SK-N-SH treated with all-trans-retinoic acid at 6 μM for 48 hours (cell line): ENCODE results near the gene APPBP2.

Experiments
- ARNTL ChIP-seq: fragments of 450-650 bp; formaldehyde crosslinking; IDR thresholded peaks from 2 replicates; pipeline ENCODE4 v1.5.0; 2020; ENCODE audit warnings: low read depth, mild to moderate bottlenecking, moderate library complexity, borderline replicate concordance
- BACH2 ChIP-seq: fragments of 250-450 bp; sonication (Bioruptor Pico); IDR thresholded peaks from 2 replicates; pipeline ENCODE4 v1.9.0; 2021; ENCODE audit warnings: mild to moderate bottlenecking, borderline replicate concordance
- GLIS3 ChIP-seq: fragments of 250-450 bp; sonication (Bioruptor Pico); IDR thresholded peaks from 2 replicates; pipeline ENCODE4 v1.5.0; 2020; ENCODE audit warnings: mild to moderate bottlenecking, moderate library complexity
- PPARA ChIP-seq: fragments of 250-450 bp; sonication (Bioruptor Pico); IDR thresholded peaks from 2 replicates; pipeline ENCODE4 v1.5.0; 2020; ENCODE audit warnings: mild to moderate bottlenecking, borderline replicate concordance
- RARB ChIP-seq: fragments of 250-450 bp; sonication (Bioruptor Pico); IDR thresholded peaks from 2 replicates; pipeline ENCODE4 v1.8.0; 2021; ENCODE audit warnings: mild to moderate bottlenecking, moderate library complexity
- SNAI2 ChIP-seq: fragments of 250-450 bp; sonication (Bioruptor Pico); IDR thresholded peaks from 2 replicates; pipeline ENCODE4 v1.5.0; 2020; ENCODE audit warnings: mild to moderate bottlenecking, moderate library complexity
- TOX ChIP-seq: fragments of 250-450 bp; sonication (Bioruptor Pico); IDR thresholded peaks from 2 replicates; pipeline ENCODE4 v1.8.0; 2021; ENCODE audit warnings: mild to moderate bottlenecking, moderate library complexity, borderline replicate concordance
- ZFP3 ChIP-seq: fragments of 250-450 bp; sonication (Bioruptor Pico); IDR thresholded peaks from 2 replicates; pipeline ENCODE4 v1.5.0; 2020; ENCODE audit warnings: mild to moderate bottlenecking, moderate library complexity
- ZFP30 ChIP-seq: fragments of 450-650 bp; formaldehyde crosslinking; IDR thresholded peaks from 2 replicates; pipeline ENCODE4 v1.5.0; 2022; ENCODE audit warnings: mild to moderate bottlenecking, moderate library complexity
- ZNF565 ChIP-seq: fragments of 450-650 bp; formaldehyde crosslinking; conservative IDR thresholded peaks from 2 replicates; pipeline ENCODE4 v1.5.0; 2020; ENCODE audit warnings: low read depth, mild to moderate bottlenecking, moderate library complexity
- ZNF70 ChIP-seq: fragments of 450-650 bp; formaldehyde crosslinking; IDR thresholded peaks from 2 replicates; pipeline ENCODE4 v1.5.0; 2020; ENCODE audit warnings: mild to moderate bottlenecking, moderate library complexity
- ZNF8 ChIP-seq: fragments of 450-650 bp; formaldehyde crosslinking; IDR thresholded peaks from 2 replicates; pipeline ENCODE4 v1.5.0; 2020; ENCODE audit warnings: mild to moderate bottlenecking, moderate library complexity
- TF ChIP-seq, protein P1 (sequence below): fragments of 250-450 bp; sonication (Bioruptor Pico); IDR thresholded peaks from 2 replicates; pipeline ENCODE4 v1.5.0; 2020; ENCODE audit warnings: mild to moderate bottlenecking, moderate library complexity
- TF ChIP-seq, protein P2 (sequence below): fragments of 250-450 bp; sonication (Bioruptor Pico); IDR thresholded peaks from 2 replicates; pipeline ENCODE4 v1.8.0; 2020; ENCODE audit warnings: mild to moderate bottlenecking, moderate library complexity, borderline replicate concordance

DNA sequence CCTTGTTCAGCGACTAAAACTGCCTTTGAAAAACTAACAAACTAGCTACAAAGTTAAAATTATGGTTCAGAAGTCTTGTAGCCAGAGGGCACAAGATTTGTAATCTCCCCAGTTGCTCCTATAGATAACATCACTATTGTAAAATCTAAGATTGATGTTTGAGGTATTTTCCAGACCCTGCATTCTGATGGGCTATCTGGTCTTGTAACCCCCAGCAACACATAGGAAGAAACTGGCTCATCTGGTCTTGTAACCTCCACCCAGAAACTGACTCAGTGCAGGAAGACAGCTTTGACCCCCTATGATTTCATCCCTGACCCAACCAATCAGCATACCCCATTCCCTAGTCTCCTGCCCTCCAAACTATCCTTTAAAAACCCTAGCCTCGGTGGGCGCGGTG lies 116.0 kb downstream of the APPBP2 start:
- TF ChIP-seq ZNF8 (CRISPR knock-in tag): no peak
- no peak for TF ChIP-seq ZNF565 (CRISPR knock-in tag)
- no peak for TF ChIP-seq PPARA (CRISPR knock-in tag)
- no peak for TF ChIP-seq RARB (CRISPR knock-in tag)
- TF ChIP-seq ZFP3: no peak
- TF ChIP-seq, protein P1, sequence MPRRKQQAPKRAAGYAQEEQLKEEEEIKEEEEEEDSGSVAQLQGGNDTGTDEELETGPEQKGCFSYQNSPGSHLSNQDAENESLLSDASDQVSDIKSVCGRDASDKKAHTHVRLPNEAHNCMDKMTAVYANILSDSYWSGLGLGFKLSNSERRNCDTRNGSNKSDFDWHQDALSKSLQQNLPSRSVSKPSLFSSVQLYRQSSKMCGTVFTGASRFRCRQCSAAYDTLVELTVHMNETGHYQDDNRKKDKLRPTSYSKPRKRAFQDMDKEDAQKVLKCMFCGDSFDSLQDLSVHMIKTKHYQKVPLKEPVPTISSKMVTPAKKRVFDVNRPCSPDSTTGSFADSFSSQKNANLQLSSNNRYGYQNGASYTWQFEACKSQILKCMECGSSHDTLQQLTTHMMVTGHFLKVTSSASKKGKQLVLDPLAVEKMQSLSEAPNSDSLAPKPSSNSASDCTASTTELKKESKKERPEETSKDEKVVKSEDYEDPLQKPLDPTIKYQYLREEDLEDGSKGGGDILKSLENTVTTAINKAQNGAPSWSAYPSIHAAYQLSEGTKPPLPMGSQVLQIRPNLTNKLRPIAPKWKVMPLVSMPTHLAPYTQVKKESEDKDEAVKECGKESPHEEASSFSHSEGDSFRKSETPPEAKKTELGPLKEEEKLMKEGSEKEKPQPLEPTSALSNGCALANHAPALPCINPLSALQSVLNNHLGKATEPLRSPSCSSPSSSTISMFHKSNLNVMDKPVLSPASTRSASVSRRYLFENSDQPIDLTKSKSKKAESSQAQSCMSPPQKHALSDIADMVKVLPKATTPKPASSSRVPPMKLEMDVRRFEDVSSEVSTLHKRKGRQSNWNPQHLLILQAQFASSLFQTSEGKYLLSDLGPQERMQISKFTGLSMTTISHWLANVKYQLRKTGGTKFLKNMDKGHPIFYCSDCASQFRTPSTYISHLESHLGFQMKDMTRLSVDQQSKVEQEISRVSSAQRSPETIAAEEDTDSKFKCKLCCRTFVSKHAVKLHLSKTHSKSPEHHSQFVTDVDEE (CRISPR knock-in tag): no peak
- TF ChIP-seq GLIS3 (CRISPR knock-in tag): no peak
- TF ChIP-seq SNAI2 (CRISPR knock-in tag): no peak
- TF ChIP-seq ARNTL (CRISPR knock-in tag): no peak
- TF ChIP-seq, protein P2, sequence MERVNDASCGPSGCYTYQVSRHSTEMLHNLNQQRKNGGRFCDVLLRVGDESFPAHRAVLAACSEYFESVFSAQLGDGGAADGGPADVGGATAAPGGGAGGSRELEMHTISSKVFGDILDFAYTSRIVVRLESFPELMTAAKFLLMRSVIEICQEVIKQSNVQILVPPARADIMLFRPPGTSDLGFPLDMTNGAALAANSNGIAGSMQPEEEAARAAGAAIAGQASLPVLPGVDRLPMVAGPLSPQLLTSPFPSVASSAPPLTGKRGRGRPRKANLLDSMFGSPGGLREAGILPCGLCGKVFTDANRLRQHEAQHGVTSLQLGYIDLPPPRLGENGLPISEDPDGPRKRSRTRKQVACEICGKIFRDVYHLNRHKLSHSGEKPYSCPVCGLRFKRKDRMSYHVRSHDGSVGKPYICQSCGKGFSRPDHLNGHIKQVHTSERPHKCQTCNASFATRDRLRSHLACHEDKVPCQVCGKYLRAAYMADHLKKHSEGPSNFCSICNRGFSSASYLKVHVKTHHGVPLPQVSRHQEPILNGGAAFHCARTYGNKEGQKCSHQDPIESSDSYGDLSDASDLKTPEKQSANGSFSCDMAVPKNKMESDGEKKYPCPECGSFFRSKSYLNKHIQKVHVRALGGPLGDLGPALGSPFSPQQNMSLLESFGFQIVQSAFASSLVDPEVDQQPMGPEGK (CRISPR knock-in tag): no peak
- TF ChIP-seq ZFP30 (CRISPR knock-in tag): no peak
- TF ChIP-seq TOX: no peak
- TF ChIP-seq BACH2 (CRISPR knock-in tag): no peak
- no peak for TF ChIP-seq ZNF70 (CRISPR knock-in tag)
